ENCODE results near the gene MYRFL.
"Not testable (repeated sequence)": the region's sequence is repeated elsewhere in the genome, so short reads cannot be mapped to it uniquely, and the experiment has no call there.

The MYRFL gene

GRCh38 chr12:69844416-69844815 lies 19.4 kb downstream of the MYRFL start:
- no peak for DNase-seq

- no peak for DNase-seq
Measured at GRCh38 chr12:69844836-69845235, 19.8 kb downstream of the MYRFL start.

- no peak for DNase-seq
Measured at GRCh38 chr12:69846976-69847375, 21.9 kb downstream of the MYRFL start.

- no peak for DNase-seq
Measured at GRCh38 chr12:69851976-69852375, 26.9 kb downstream of the MYRFL start.

GRCh38 chr12:69853176-69853961 lies 28.3 kb downstream of the MYRFL start:
- not testable (repeated sequence) for DNase-seq

GRCh38 chr12:69866698-69867097 lies 41.7 kb downstream of the MYRFL start:
- DNase-seq: no peak

GRCh38 chr12:69868695-69869094 lies 43.7 kb downstream of the MYRFL start:
- no peak for DNase-seq

GRCh38 chr12:69872804-69873203 lies 47.8 kb downstream of the MYRFL start:
- DNase-seq: no peak

GRCh38 chr12:69873429-69873828 lies 48.4 kb downstream of the MYRFL start:
- no peak for DNase-seq

- DNase-seq: no peak
Measured at GRCh38 chr12:69874606-69875005, 49.6 kb downstream of the MYRFL start.

- DNase-seq: no peak
Measured at GRCh38 chr12:69875416-69875935, 50.4 kb downstream of the MYRFL start.

GRCh38 chr12:69879007-69879960 lies 54.3 kb downstream of the MYRFL start:
- peak; percentile 66 for DNase-seq

- no peak for DNase-seq
Measured at GRCh38 chr12:69880571-69880970, 55.5 kb downstream of the MYRFL start.

GRCh38 chr12:69881771-69882170 lies 56.7 kb downstream of the MYRFL start:
- DNase-seq: no peak

GRCh38 chr12:69884386-69884785 lies 59.4 kb downstream of the MYRFL start:
- no peak for DNase-seq

GRCh38 chr12:69885658-69886057 lies 60.6 kb downstream of the MYRFL start:
- no peak for DNase-seq

- DNase-seq: no peak
Measured at GRCh38 chr12:69886109-69886508, 61.1 kb downstream of the MYRFL start.

- DNase-seq: no peak
Measured at GRCh38 chr12:69886715-69887114, 61.7 kb downstream of the MYRFL start.

GRCh38 chr12:69888901-69889300 lies 63.9 kb downstream of the MYRFL start:
- DNase-seq: no peak

GRCh38 chr12:69894800-69895383 lies 69.9 kb downstream of the MYRFL start:
- no peak for DNase-seq

GRCh38 chr12:69896653-69897381 lies 71.8 kb downstream of the MYRFL start:
- DNase-seq: no peak

- DNase-seq: no peak
Measured at GRCh38 chr12:69897744-69898143, 72.7 kb downstream of the MYRFL start.

- no peak for DNase-seq
Measured at GRCh38 chr12:69898236-69898635, 73.2 kb downstream of the MYRFL start.

Measured in CD4-positive, alpha-beta T cell treated with Interleukin-10 for 1 hour (primary cell).